SK-N-SH treated with all-trans-retinoic acid at 6 μM for 48 hours (cell line): ENCODE results near the gene FAM81B.

Experiments used
- ESRRG ChIP-seq: fragments of 250-450 bp; sonication (Bioruptor Pico); IDR thresholded peaks from 2 replicates; pipeline ENCODE4 v1.6.1; 2021; ENCODE audit warnings: mild to moderate bottlenecking
- GLIS3 ChIP-seq: fragments of 250-450 bp; sonication (Bioruptor Pico); IDR thresholded peaks from 2 replicates; pipeline ENCODE4 v1.5.0; 2020; ENCODE audit warnings: mild to moderate bottlenecking, moderate library complexity
- ZC3H10 ChIP-seq: fragments of 250-450 bp; sonication (Bioruptor Pico); IDR thresholded peaks from 2 replicates; pipeline ENCODE4 v1.5.1; 2021; ENCODE audit warnings: mild to moderate bottlenecking, moderate library complexity
- ZFP30 ChIP-seq: fragments of 450-650 bp; formaldehyde crosslinking; IDR thresholded peaks from 2 replicates; pipeline ENCODE4 v1.5.0; 2022; ENCODE audit warnings: mild to moderate bottlenecking, moderate library complexity
- ZNF565 ChIP-seq: fragments of 450-650 bp; formaldehyde crosslinking; conservative IDR thresholded peaks from 2 replicates; pipeline ENCODE4 v1.5.0; 2020; ENCODE audit warnings: low read depth, mild to moderate bottlenecking, moderate library complexity

- TF ChIP-seq ZFP30: no peak
- no peak for TF ChIP-seq ESRRG
- TF ChIP-seq ZNF565 (CRISPR knock-in tag): no peak
- TF ChIP-seq GLIS3: no peak
- TF ChIP-seq ZC3H10 (CRISPR knock-in tag): no peak
Measured at GRCh38 chr5:95365302-95366095, 25.7 kb upstream of the FAM81B start.
